Stimulated activated CD4-positive, alpha-beta T cell treated with anti-CD3 and anti-CD28 coated beads, Interleukin-1b, Interleukin-23, amount 100 ng/mL, for 24 hours (primary cell): ENCODE measurements around the gene IL36G.

Experiments used
- DNase-seq, 4 experiments: peaks; one replicate each; pipeline ENCODE4 v3.0.0-alpha.2; 2020; ENCODE audit warnings: low read depth in 4 of 4, low spot score in 1 of 4

IL36G gene

DNA sequence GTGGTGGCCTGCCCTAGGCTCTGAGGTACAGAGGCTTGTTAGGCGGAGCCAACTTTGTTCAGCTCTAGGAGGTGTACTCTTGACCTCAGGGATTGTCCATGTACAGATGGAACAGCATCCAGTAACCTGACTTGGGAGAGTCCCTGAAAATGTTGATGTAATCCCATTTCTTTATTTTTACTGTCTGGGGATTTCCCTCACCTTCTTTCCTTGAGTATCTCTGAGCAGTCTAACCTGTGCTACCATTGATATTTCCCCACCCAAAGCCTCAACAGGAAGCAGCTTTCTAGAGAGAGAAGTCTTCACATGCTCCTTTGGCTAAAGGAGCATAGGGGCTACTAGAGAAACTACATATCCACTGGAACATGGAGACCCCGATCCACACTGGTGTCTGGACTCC is 37.8 kb downstream of the IL36G start:
- no peak for DNase-seq

- no peak for DNase-seq
Measured at GRCh38 chr2:113018509-113018908, 40.7 kb downstream of the IL36G start.

- DNase-seq = no peak
Measured at GRCh38 chr2:113021312-113021711, 43.5 kb downstream of the IL36G start.

DNA sequence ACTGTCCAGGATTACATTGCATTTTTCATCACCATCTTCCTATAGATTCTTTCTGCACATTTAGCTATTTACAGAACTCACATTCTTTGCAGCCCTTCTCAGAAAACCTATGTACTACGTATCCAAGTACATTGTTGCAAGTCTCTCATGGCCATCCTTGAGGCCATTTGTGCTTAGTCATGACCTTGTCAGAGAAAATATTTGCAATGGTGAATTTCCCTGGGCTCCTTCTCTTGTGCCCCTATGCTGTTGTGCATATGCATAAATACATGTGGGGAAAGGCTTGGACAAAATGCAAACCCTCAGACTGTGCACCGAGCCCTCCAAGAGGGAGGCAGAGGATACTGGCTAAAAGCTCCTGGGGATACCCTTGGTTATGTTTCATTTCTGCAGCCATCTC is 47.0 kb downstream of the IL36G start:
- no peak for DNase-seq

DNA sequence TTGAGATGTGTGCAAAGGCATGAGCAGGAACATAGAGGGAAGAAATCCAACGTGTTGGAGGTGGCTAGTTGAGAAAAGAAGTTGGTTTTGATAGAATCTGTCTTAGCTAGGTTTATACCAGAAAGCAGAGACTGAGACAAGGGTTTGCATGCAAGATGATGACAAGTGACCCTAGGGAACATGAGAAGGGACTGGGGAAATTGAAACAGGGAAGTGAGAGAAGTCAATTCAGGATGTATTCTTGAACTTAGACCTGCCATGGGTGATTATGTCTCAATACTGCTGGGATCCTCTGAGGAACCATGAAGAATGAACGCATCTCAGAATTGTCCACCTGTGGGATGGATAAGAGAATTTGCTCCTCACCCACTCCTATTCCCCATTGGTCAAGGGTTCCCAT is 47.9 kb downstream of the IL36G start:
- DNase-seq = no peak

- DNase-seq = no peak
Measured at GRCh38 chr2:113027691-113028090, 49.9 kb downstream of the IL36G start.

DNA sequence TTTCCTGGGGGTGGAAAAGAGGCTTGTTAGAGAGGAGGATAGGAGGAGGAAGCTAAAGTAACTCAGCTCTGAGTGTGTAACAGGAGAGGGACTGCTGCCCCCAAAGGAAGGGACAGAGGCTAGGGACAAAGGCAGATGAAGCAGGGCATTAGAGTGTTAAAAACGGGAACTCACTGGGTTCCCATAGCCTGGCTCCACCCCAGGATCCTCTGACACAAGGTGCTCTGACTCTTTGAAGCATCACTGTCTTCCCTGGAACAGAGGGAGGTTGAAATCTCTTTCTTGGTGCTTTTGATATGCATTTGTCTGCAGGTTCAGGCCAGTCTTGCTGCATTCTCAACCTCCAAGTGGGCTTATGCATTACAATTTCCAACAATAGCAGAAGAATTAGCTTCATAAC is 50.3 kb downstream of the IL36G start:
- DNase-seq = no peak

GRCh38 chr2:113032737-113033136 is 54.9 kb downstream of the IL36G start:
- DNase-seq = no peak

DNA sequence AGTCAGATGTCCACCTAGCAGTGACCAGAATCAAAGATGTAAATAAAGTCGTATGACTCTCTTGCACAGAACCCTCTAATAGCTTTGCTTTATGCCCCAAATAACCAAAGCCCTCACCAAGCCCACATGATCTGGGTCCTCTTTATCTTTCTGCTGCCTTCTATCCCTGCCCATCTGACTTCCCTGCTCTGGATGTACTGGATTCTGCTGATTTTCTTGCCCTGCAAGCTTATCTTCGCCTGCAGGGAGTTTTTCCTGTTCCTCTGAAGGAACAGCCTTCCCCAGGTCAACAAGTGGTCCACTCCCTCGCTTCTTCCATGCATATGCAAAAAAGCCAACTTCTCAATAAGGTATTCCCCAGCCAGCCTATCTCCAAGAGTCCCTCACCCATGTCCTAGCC is 56.2 kb downstream of the IL36G start:
- DNase-seq = no peak
